HL-60 (cell line): Measurements from ENCODE around the gene CCRL2.
A peak's percentile ranks its signal among the peaks of the same experiment; 100 is the strongest.

ENCODE experiments used
- DNase-seq, 2 experiments: peaks; one replicate each; pipeline ENCODE4 v3.0.0-alpha.2; 2010 to 2020; ENCODE audit warnings: low read depth in 1 of 2, low spot score in 1 of 2
- H3K27ac ChIP-seq: fragments of 250-450 bp; sonication (Bioruptor Pico); replicated peaks from 2 replicates; pipeline ENCODE4 v1.5.1; 2020; ENCODE audit warnings: mild to moderate bottlenecking, moderate library complexity
- H3K27me3 ChIP-seq: fragments of 250-450 bp; sonication (Bioruptor Pico); 2 replicates; pipeline ENCODE4 v1.5.1; 2021; ENCODE audit warnings: mild to moderate bottlenecking, moderate library complexity; ENCODE audit not compliant: insufficient read depth, poor library complexity, severe bottlenecking
- H3K4me3 ChIP-seq: replicated peaks from 2 replicates; pipeline ENCODE4 v1.5.1; 2011; ENCODE audit warnings: mild to moderate bottlenecking, control low read depth, low read length; ENCODE audit not compliant: insufficient read depth
- GABPA ChIP-seq: IDR thresholded peaks from 2 replicates; pipeline ENCODE4 v1.6.1; 2012; ENCODE audit warnings: low read depth
- POLR2AphosphoS5 ChIP-seq: IDR thresholded peaks from 2 replicates; pipeline ENCODE4 v1.6.1; 2012; ENCODE audit warnings: low read depth
- SPI1 ChIP-seq: IDR thresholded peaks from 2 replicates; pipeline ENCODE4 v1.6.1; 2012; ENCODE audit warnings: low read depth, mild to moderate bottlenecking, borderline replicate concordance
- TF ChIP-seq, protein P1 (sequence below): IDR thresholded peaks from 2 replicates; pipeline ENCODE4 v1.6.1; 2012; ENCODE audit warnings: low read depth; ENCODE audit not compliant: insufficient replicate concordance
- TF ChIP-seq, protein P2 (sequence below): IDR thresholded peaks from one replicate; pipeline ENCODE4 v1.5.1; 2011; ENCODE audit warnings: low read length, control low read depth, inconsistent platforms; ENCODE audit not compliant: insufficient read depth

The CCRL2 gene

DNA sequence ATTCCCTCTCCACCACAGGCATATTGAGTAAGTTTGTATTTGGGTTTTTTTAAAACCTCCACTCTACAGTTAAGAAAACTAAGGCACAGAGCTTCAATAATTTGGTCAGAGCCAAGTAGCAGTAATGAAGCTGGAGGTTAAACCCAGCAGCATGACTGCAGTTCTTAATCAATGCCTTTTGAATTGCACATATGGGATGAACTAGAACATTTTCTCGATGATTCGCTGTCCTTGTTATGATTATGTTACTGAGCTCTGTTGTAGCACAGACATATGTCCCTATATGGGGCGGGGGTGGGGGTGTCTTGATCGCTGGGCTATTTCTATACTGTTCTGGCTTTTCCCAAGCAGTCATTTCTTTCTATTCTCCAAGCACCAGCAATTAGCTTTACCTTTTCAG, 37.9 kb upstream of the CCRL2 start:
- DNase-seq: no peak
- Histone ChIP-seq H3K27ac (peak overlapping the region; percentile 23), H3K4me3 (no peak overlapping the region), H3K27me3 (no peaks in the 10 kb centered on the region)
- TF ChIP-seq POLR2AphosphoS5: no peak
- TF ChIP-seq, protein P1, sequence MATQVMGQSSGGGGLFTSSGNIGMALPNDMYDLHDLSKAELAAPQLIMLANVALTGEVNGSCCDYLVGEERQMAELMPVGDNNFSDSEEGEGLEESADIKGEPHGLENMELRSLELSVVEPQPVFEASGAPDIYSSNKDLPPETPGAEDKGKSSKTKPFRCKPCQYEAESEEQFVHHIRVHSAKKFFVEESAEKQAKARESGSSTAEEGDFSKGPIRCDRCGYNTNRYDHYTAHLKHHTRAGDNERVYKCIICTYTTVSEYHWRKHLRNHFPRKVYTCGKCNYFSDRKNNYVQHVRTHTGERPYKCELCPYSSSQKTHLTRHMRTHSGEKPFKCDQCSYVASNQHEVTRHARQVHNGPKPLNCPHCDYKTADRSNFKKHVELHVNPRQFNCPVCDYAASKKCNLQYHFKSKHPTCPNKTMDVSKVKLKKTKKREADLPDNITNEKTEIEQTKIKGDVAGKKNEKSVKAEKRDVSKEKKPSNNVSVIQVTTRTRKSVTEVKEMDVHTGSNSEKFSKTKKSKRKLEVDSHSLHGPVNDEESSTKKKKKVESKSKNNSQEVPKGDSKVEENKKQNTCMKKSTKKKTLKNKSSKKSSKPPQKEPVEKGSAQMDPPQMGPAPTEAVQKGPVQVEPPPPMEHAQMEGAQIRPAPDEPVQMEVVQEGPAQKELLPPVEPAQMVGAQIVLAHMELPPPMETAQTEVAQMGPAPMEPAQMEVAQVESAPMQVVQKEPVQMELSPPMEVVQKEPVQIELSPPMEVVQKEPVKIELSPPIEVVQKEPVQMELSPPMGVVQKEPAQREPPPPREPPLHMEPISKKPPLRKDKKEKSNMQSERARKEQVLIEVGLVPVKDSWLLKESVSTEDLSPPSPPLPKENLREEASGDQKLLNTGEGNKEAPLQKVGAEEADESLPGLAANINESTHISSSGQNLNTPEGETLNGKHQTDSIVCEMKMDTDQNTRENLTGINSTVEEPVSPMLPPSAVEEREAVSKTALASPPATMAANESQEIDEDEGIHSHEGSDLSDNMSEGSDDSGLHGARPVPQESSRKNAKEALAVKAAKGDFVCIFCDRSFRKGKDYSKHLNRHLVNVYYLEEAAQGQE: no peak
- no peak for TF ChIP-seq GABPA
- TF ChIP-seq, protein P2, sequence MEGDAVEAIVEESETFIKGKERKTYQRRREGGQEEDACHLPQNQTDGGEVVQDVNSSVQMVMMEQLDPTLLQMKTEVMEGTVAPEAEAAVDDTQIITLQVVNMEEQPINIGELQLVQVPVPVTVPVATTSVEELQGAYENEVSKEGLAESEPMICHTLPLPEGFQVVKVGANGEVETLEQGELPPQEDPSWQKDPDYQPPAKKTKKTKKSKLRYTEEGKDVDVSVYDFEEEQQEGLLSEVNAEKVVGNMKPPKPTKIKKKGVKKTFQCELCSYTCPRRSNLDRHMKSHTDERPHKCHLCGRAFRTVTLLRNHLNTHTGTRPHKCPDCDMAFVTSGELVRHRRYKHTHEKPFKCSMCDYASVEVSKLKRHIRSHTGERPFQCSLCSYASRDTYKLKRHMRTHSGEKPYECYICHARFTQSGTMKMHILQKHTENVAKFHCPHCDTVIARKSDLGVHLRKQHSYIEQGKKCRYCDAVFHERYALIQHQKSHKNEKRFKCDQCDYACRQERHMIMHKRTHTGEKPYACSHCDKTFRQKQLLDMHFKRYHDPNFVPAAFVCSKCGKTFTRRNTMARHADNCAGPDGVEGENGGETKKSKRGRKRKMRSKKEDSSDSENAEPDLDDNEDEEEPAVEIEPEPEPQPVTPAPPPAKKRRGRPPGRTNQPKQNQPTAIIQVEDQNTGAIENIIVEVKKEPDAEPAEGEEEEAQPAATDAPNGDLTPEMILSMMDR: no peak
- TF ChIP-seq SPI1: no peak

DNA sequence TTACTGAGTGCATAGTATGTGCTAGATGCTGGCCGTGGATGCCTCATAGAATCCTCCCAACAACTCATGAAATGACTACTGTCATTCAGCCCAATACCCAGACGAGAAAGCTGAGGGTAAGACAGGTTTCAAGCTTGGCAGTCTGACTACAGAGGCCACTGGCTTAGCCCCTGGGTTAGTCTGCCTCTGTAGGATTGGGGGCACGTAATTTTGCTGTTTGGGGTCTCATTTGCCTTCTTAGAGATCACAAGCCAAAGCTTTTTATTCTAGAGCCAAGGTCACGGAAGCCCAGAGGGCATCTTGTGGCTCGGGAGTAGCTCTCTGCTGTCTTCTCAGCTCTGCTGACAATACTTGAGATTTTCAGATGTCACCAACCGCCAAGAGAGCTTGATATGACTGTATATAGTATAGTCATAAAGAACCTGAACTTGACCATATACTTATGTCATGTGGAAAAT, 37.4 kb upstream of the CCRL2 start:
- Histone ChIP-seq H3K27ac (no peak overlapping the region), H3K27me3 (no peaks in the 10 kb centered on the region), H3K4me3 (no peak overlapping the region)
- TF ChIP-seq POLR2AphosphoS5 (no peak), SPI1 (no peak), GABPA (no peak)
- TF ChIP-seq, protein P2: no peak
- TF ChIP-seq, protein P1: no peak
- DNase-seq: no peak

DNA sequence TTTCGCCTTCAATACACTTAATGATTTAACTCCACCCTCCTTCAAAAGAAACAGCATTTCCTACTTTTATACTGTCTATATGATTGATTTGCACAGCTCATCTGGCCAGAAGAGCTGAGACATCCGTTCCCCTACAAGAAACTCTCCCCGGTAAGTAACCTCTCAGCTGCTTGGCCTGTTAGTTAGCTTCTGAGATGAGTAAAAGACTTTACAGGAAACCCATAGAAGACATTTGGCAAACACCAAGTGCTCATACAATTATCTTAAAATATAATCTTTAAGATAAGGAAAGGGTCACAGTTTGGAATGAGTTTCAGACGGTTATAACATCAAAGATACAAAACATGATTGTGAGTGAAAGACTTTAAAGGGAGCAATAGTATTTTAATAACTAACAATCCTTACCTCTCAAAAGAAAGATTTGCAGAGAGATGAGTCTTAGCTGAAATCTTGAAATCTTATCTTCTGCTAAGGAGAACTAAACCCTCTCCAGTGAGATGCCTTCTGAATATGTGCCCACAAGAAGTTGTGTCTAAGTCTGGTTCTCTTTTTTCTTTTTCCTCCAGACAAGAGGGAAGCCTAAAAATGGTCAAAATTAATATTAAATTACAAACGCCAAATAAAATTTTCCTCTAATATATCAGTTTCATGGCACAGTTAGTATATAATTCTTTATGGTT, 36.1 kb upstream of the CCRL2 start, which contains the start of gene CCR5:
TSS of gene CCR5 (plus strand) at position 108 of the 680 bp plus-strand sequence. CDS start 1,957 bp downstream, outside the sequence.
- no peak for DNase-seq
- Histone ChIP-seq H3K27me3 (no peaks in the 10 kb centered on the region), H3K27ac (0 out of 2 replicates have a peak within 1 kb of the TSS, but pooled peaks have one; percentile 2), H3K4me3 (no peak within 1 kb of the TSS)
- TF ChIP-seq GABPA (no peak), POLR2AphosphoS5 (no peak)
- TF ChIP-seq, protein P1: no peak
